Measurements from ENCODE around the gene DNAJC17. TPM values are rescaled to one million over a fixed set of nuclear protein-coding genes. Genes with fewer than 3 reads are reported as not detected.

Gene DNAJC17
- polyA plus RNA-seq, 3 donors, result 15.7 to 31.6 (median 21.5) TPM

- TF ChIP-seq, protein P1, sequence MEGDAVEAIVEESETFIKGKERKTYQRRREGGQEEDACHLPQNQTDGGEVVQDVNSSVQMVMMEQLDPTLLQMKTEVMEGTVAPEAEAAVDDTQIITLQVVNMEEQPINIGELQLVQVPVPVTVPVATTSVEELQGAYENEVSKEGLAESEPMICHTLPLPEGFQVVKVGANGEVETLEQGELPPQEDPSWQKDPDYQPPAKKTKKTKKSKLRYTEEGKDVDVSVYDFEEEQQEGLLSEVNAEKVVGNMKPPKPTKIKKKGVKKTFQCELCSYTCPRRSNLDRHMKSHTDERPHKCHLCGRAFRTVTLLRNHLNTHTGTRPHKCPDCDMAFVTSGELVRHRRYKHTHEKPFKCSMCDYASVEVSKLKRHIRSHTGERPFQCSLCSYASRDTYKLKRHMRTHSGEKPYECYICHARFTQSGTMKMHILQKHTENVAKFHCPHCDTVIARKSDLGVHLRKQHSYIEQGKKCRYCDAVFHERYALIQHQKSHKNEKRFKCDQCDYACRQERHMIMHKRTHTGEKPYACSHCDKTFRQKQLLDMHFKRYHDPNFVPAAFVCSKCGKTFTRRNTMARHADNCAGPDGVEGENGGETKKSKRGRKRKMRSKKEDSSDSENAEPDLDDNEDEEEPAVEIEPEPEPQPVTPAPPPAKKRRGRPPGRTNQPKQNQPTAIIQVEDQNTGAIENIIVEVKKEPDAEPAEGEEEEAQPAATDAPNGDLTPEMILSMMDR (IDR thresholded peaks at IDR 0.05), result no peak
- H3K4me1 Mint-ChIP-seq, result peaks cover 27% of the 10 kb centered on the region
- peak in 2 of 3 donors; percentile 13 to 44 for DNase-seq
Measured at GRCh38 chr15:40743921-40744814, 63.1 kb downstream of the DNAJC17 start.

GRCh38 chr15:40743485-40743901 lies 63.8 kb downstream of the DNAJC17 start:
- Histone ChIP-seq H3K27ac (ENCODE audit: low read depth in 1 of 2, low read length in 2 of 2) (peak overlapping the region in 1 of 2 donors; percentile 26), H3K9me3 (replicated peaks in 1 of 2; ENCODE audit: control insufficient read depth in 1 of 2, insufficient read depth in 1 of 2, low read length in 2 of 2) (no peaks in the 10 kb centered on the region), H3K4me1 (ENCODE audit: control insufficient read depth in 1 of 2, insufficient read depth in 2 of 2, low read length in 2 of 2) (peaks cover 16 to 18% of the 10 kb centered on the region in 2 donors), H3K36me3 (replicated peaks in 1 of 2; ENCODE audit: control insufficient read depth in 1 of 2, insufficient read depth in 2 of 2, low read length in 2 of 2) (peaks cover 29 to 81% of the 10 kb centered on the region in 2 donors), H4K20me1 (ENCODE audit: insufficient read depth, low read length) (no peaks in the 10 kb centered on the region), H3K4me2 (replicated peaks; ENCODE audit: extremely low read depth, low read length, poor library complexity, severe bottlenecking) (no peak overlapping the region), H3K27me3 (ENCODE audit: control insufficient read depth in 2 of 2, insufficient read depth in 2 of 2, low read length in 2 of 2) (no peaks in the 10 kb centered on the region), H3K79me2 (ENCODE audit: insufficient read depth, low read length) (no peaks in the 10 kb centered on the region), H2AFZ (ENCODE audit: insufficient read depth, low read depth, low read length, poor library complexity, severe bottlenecking) (no peak overlapping the region), H3K4me3 (replicated peaks in 1 of 3; ENCODE audit: low read depth in 2 of 3, low read length in 3 of 3) (no peak overlapping the region), H3K9ac (ENCODE audit: insufficient read depth, low read length, poor library complexity, severe bottlenecking) (no peak overlapping the region)
- Mint-ChIP-seq H3K27me3 (ENCODE audit: low read depth in 3 of 3) (no peaks in the 10 kb centered on the region), H3K36me3 (peaks cover 59 to 74% of the 10 kb centered on the region in 2 donors), H3K4me3 (no peak overlapping the region), H3K9me3 (no peaks in the 10 kb centered on the region), H3K4me1 (peaks cover 27% of the 10 kb centered on the region), H3K27ac (peak overlapping the region in 2 of 7 donors; percentile 51 to 83)
- 100% methylated on average over 1 of the region's 2 CpGs for WGBS (ENCODE audit: insufficient coverage)
- DNase-seq, result no peak
- intact Hi-C loops (cut with micrococcal nuclease), result no loop called here
- TF ChIP-seq, protein P1 (IDR thresholded peaks at IDR 0.05), result no peak

More at GRCh38 chr15:40743921-40744814, 63.1 kb downstream of the DNAJC17 start:
- intact Hi-C loops (cut with micrococcal nuclease), result no loop called here
- H3K79me2 ChIP-seq (ENCODE audit: insufficient read depth, low read length), result no peaks in the 10 kb centered on the region
- H3K27ac ChIP-seq (ENCODE audit: low read depth in 1 of 2, low read length in 2 of 2), result peak overlapping the region in 1 of 2 donors; percentile 26
- Mint-ChIP-seq H3K36me3 (peaks cover 53 to 72% of the 10 kb centered on the region in 2 donors), H3K27me3 (ENCODE audit: low read depth in 3 of 3) (no peaks in the 10 kb centered on the region), H3K27ac (peak overlapping the region in 5 of 7 donors; percentile 18 to 83 (median 51)), H3K4me3 (no peak overlapping the region), H3K9me3 (no peaks in the 10 kb centered on the region)
- H3K27me3 ChIP-seq (ENCODE audit: control insufficient read depth in 2 of 2, insufficient read depth in 2 of 2, low read length in 2 of 2), result no peaks in the 10 kb centered on the region
- H2AFZ ChIP-seq (ENCODE audit: insufficient read depth, low read depth, low read length, poor library complexity, severe bottlenecking), result no peak overlapping the region
- H3K4me3 ChIP-seq (replicated peaks in 1 of 3; ENCODE audit: low read depth in 2 of 3, low read length in 3 of 3), result no peak overlapping the region
- H3K9me3 ChIP-seq (replicated peaks in 1 of 2; ENCODE audit: control insufficient read depth in 1 of 2, insufficient read depth in 1 of 2, low read length in 2 of 2), result no peaks in the 10 kb centered on the region
- 90% methylated on average over 6 of the region's 12 CpGs for WGBS (ENCODE audit: insufficient coverage)
- H3K4me2 ChIP-seq (replicated peaks; ENCODE audit: extremely low read depth, low read length, poor library complexity, severe bottlenecking), result no peak overlapping the region
- H3K9ac ChIP-seq (ENCODE audit: insufficient read depth, low read length, poor library complexity, severe bottlenecking), result no peak overlapping the region
- H3K36me3 ChIP-seq (replicated peaks in 1 of 2; ENCODE audit: control insufficient read depth in 1 of 2, insufficient read depth in 2 of 2, low read length in 2 of 2), result peaks cover 29 to 77% of the 10 kb centered on the region in 2 donors
- H3K4me1 ChIP-seq (ENCODE audit: control insufficient read depth in 1 of 2, insufficient read depth in 2 of 2, low read length in 2 of 2), result peaks cover 16 to 18% of the 10 kb centered on the region in 2 donors
- no peaks in the 10 kb centered on the region for H4K20me1 ChIP-seq (ENCODE audit: insufficient read depth, low read length)

Measured in CD14-positive monocyte (primary cell).